HUES48 (cell line): ENCODE results near the gene CNIH1.
"Not testable (repeated sequence)": the region's sequence is repeated elsewhere in the genome, so short reads cannot be mapped to it uniquely, and the experiment has no call there.

ENCODE experiments used
- H3K27ac ChIP-seq: one replicate; pipeline ENCODE4 v1.7.0; 2013; ENCODE audit warnings: low read depth, low read length, inconsistent platforms
- H3K27me3 ChIP-seq: 2 replicates; pipeline ENCODE4 v1.6.1; 2013; ENCODE audit warnings: mild to moderate bottlenecking, low read length; ENCODE audit not compliant: control insufficient read depth, insufficient read depth
- H3K36me3 ChIP-seq: 2 replicates; pipeline ENCODE4 v1.6.1; 2013; ENCODE audit warnings: low read length; ENCODE audit not compliant: control insufficient read depth, insufficient read depth
- H3K4me1 ChIP-seq: 2 replicates; pipeline ENCODE4 v1.6.1; 2013; ENCODE audit warnings: mild to moderate bottlenecking, low read length; ENCODE audit not compliant: control insufficient read depth, insufficient read depth
- H3K4me3 ChIP-seq: 2 replicates; pipeline ENCODE4 v1.5.1; 2013; ENCODE audit warnings: mild to moderate bottlenecking, low read depth, low read length
- H3K9ac ChIP-seq: 2 replicates; pipeline ENCODE4 v1.6.1; 2013; ENCODE audit warnings: mild to moderate bottlenecking, low read depth, low read length, moderate library complexity
- H3K9me3 ChIP-seq: 2 replicates; pipeline ENCODE4 v1.6.1; 2013; ENCODE audit warnings: low read length; ENCODE audit not compliant: control insufficient read depth, insufficient read depth

Gene CNIH1

DNA sequence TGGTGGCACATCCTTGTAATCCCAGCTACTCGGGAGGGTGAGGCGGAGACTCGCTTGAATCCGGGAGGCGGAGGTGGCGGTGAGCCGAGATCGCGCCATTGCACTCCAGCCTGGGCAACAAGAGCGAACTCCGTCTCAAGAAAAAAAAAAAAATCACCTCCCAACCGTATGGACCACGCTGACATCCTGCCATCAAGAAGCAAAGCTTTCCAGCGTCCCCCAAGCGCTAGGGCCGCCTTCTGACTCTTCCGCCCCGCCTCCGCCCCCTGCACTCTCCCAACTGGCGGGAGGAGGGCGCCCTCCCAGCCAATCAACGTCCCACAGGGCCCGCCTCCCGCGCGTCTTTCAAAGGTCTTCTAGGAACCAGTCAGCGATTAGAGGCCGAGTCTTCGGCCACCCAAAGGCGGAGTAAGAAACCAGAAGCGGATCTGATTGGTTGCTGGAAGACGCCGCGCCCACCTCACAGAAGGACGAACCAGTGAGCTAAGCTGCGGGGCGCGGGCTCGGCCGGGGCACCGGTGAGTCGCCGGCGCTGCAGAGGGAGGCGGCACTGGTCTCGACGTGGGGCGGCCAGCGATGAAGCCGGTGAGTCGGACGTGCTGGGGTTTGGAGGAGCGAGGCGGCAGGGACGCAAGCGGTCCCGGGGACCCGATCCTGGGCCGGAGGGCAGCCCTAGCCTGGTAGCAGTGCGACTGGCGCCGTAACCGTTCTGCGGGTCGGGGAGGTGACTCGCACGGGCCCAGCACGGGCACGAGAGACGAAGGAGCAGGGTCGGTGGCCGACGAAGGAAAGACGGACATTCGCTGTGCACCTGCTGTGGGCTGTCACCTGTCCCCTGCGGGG lies 44.5 kb downstream of the CNIH1 start, which contains the start of gene CDKN3:
Gene CDKN3 (plus strand): TSS at position 515 of the 843 bp plus-strand sequence. CDS start 62 bp downstream, at position 577.
- no peaks in the 10 kb centered on the region for H3K9me3 ChIP-seq
- H3K4me1 ChIP-seq: no peaks in the 10 kb centered on the region; the same call in 1 of the 2 replicates
- H3K27ac ChIP-seq: peak within 1 kb of the TSS; percentile 42
- H3K36me3 ChIP-seq: peaks cover 10% of the 10 kb centered on the region
- peaks cover 9% of the 10 kb centered on the region; the same call in 1 of the 2 replicates for H3K27me3 ChIP-seq
- peak within 1 kb of the TSS; percentile 76 for H3K4me3 ChIP-seq
- H3K9ac ChIP-seq: peak within 1 kb of the TSS; percentile 35; the same call in 1 of the 2 replicates

DNA sequence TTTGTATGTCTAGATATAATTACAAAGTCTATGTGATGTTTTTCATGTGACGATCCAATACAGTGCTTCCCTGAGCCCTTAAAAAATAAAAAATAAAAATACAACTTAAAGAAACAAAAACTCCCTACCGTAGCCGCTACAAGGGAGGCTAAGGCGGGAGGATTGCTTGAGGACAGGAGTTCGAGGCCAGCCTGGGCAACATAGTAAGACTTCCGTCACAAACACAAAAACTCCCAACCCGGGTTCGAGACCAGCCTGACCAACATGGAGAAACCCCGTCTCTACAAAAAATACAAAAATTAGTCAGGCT lies 45.0 kb downstream of the CNIH1 start:
- no peaks in the 10 kb centered on the region; the same call in 1 of the 2 replicates for H3K4me1 ChIP-seq
- H3K4me3 ChIP-seq: peak overlapping the region; percentile 59
- H3K9ac ChIP-seq: no peak overlapping the region
- no peaks in the 10 kb centered on the region for H3K9me3 ChIP-seq
- peaks cover 9% of the 10 kb centered on the region; the same call in 1 of the 2 replicates for H3K27me3 ChIP-seq
- peak overlapping the region; percentile 42 for H3K27ac ChIP-seq
- peaks cover 10% of the 10 kb centered on the region for H3K36me3 ChIP-seq

- no peaks in the 10 kb centered on the region; the same call in 1 of the 2 replicates for H3K4me1 ChIP-seq
- H3K27me3 ChIP-seq: peaks cover 9% of the 10 kb centered on the region; the same call in 1 of the 2 replicates
- H3K36me3 ChIP-seq: peaks cover 6% of the 10 kb centered on the region
- H3K27ac ChIP-seq: no peak overlapping the region
- no peaks in the 10 kb centered on the region for H3K9me3 ChIP-seq
- no peak overlapping the region for H3K4me3 ChIP-seq
- no peak overlapping the region for H3K9ac ChIP-seq
Measured at GRCh38 chr14:54395716-54396115, 45.5 kb downstream of the CNIH1 start.

GRCh38 chr14:54395284-54395683 lies 45.9 kb downstream of the CNIH1 start:
- Histone ChIP-seq H3K36me3 (peaks cover 1% of the 10 kb centered on the region), H3K9ac (no peak overlapping the region)

DNA sequence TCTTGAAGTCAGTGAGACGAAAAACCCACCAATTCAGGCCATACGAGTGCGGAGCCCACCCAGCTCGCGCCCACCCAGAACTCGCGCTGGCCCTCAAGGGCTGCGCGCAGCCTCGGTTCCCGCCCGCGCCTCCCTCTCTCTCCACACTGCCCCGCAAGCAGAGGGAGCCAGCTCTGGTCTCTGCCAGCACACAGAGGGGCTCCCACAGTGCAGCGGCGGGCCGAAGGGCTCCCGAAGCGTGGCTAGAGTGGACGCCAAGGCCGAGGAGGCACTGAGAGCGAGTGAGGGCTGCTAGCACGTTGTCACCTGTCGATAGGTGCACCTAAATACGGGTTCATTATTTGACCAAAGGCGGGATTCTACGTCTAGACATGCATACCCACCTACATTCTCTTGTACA lies 46.6 kb downstream of the CNIH1 start:
- no peaks in the 10 kb centered on the region for H3K36me3 ChIP-seq
- no peak overlapping the region for H3K27ac ChIP-seq
- no peak overlapping the region for H3K9ac ChIP-seq
- H3K4me1 ChIP-seq: no peaks in the 10 kb centered on the region; the same call in 1 of the 2 replicates
- peaks cover 9% of the 10 kb centered on the region; the same call in 1 of the 2 replicates for H3K27me3 ChIP-seq
- no peak overlapping the region for H3K4me3 ChIP-seq
- H3K9me3 ChIP-seq: no peaks in the 10 kb centered on the region

More at GRCh38 chr14:54395284-54395683, 45.9 kb downstream of the CNIH1 start:
- Histone ChIP-seq H3K27me3 (peaks cover 9% of the 10 kb centered on the region; the same call in 1 of the 2 replicates), H3K4me1 (no peaks in the 10 kb centered on the region; the same call in 1 of the 2 replicates), H3K4me3 (no peak overlapping the region), H3K9me3 (no peaks in the 10 kb centered on the region), H3K27ac (no peak overlapping the region)

GRCh38 chr14:54392986-54393884 lies 47.9 kb downstream of the CNIH1 start:
- not testable (repeated sequence) for H3K36me3 ChIP-seq, H3K4me1 ChIP-seq, H3K9me3 ChIP-seq, H3K9ac ChIP-seq, H3K4me3 ChIP-seq, H3K27ac ChIP-seq, H3K27me3 ChIP-seq

GRCh38 chr14:54392131-54392859 lies 48.9 kb downstream of the CNIH1 start:
- Histone ChIP-seq H3K4me3 (no peak overlapping the region), H3K9me3 (no peaks in the 10 kb centered on the region), H3K9ac (no peak overlapping the region), H3K4me1 (no peaks in the 10 kb centered on the region; the same call in none of the 2 replicates), H3K27me3 (peaks cover 1% of the 10 kb centered on the region; the same call in 1 of the 2 replicates), H3K36me3 (no peaks in the 10 kb centered on the region), H3K27ac (no peak overlapping the region)

DNA sequence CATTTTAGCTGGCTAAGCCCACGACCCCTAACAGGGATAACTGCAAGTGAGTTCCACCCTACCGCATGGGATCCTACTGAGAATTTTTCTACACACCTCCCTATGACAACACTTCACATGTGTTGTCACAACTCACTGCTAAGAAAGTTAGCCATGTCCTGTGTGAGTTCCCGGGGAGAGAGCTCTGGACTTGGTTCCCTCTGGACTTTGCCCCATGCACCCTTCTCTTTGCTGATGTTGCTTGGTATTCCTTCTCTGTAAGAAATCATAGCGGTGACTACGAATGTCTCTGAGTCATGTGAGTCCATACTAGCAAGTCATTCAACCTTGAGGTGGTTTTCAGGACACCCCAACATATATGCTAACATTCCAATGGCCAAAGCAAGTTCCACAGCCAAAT lies 53.8 kb downstream of the CNIH1 start:
- no peaks in the 10 kb centered on the region for H3K9me3 ChIP-seq
- no peak overlapping the region for H3K27ac ChIP-seq
- no peak overlapping the region for H3K9ac ChIP-seq
- no peaks in the 10 kb centered on the region; the same call in 1 of the 2 replicates for H3K4me1 ChIP-seq
- no peak overlapping the region for H3K4me3 ChIP-seq
- no peaks in the 10 kb centered on the region for H3K36me3 ChIP-seq
- H3K27me3 ChIP-seq: no peaks in the 10 kb centered on the region

- no peaks in the 10 kb centered on the region for H3K9me3 ChIP-seq
- no peaks in the 10 kb centered on the region for H3K36me3 ChIP-seq
- H3K27ac ChIP-seq: no peak overlapping the region
- H3K4me1 ChIP-seq: no peaks in the 10 kb centered on the region; the same call in 1 of the 2 replicates
- no peaks in the 10 kb centered on the region for H3K27me3 ChIP-seq
- H3K4me3 ChIP-seq: no peak overlapping the region
- no peak overlapping the region for H3K9ac ChIP-seq
Measured at GRCh38 chr14:54385556-54385955, 55.6 kb downstream of the CNIH1 start.

GRCh38 chr14:54383835-54384234 lies 57.3 kb downstream of the CNIH1 start:
- no peaks in the 10 kb centered on the region; the same call in 1 of the 2 replicates for H3K4me1 ChIP-seq
- H3K9me3 ChIP-seq: no peaks in the 10 kb centered on the region
- no peak overlapping the region for H3K9ac ChIP-seq
- H3K4me3 ChIP-seq: no peak overlapping the region
- no peaks in the 10 kb centered on the region for H3K36me3 ChIP-seq
- no peak overlapping the region for H3K27ac ChIP-seq
- H3K27me3 ChIP-seq: no peaks in the 10 kb centered on the region
